Sigmoid colon (tissue), 7 donors: ENCODE results near the gene COX6B1. TPM values are rescaled to one million over a fixed set of nuclear protein-coding genes. Genes with fewer than 3 reads are reported as not detected.

Source experiments
- DNase-seq: peaks from one replicate; pipeline ENCODE4 v3.0.0-alpha.2; 2019
- H3K27ac ChIP-seq, 4 donors: fragments of 200-600 bp; sonication (generic); one replicate each; pipeline ENCODE4 v1.5.1; 2016 to 2019; ENCODE audit warnings: mild to moderate bottlenecking in 1 of 4
- H3K27me3 ChIP-seq, 3 donors: fragments of 200-600 bp; sonication (generic); one replicate each; pipeline ENCODE4 v1.5.1; 2019; ENCODE audit warnings: mild to moderate bottlenecking in 1 of 3
- H3K36me3 ChIP-seq, 4 donors: fragments of 200-600 bp; sonication (generic); one replicate each; pipeline ENCODE4 v1.5.1; 2016 to 2019
- H3K4me1 ChIP-seq, 4 donors: fragments of 200-600 bp; sonication (generic); one replicate each; pipeline ENCODE4 v1.5.1; 2017 to 2019
- H3K4me3 ChIP-seq, 4 donors: fragments of 200-600 bp; sonication (generic); one replicate each; pipeline ENCODE4 v1.5.1; 2017 to 2019; ENCODE audit warnings: mild to moderate bottlenecking in 2 of 4, moderate library complexity in 1 of 4
- H3K9me3 ChIP-seq, 4 donors: fragments of 200-600 bp in 3 of 4; sonication (generic) in 3 of 4; one replicate each; pipeline versions ENCODE4 v1.5.1 to v1.6.1; 2013 to 2019
- CTCF ChIP-seq, 4 experiments: fragments of 450-650 bp in 3 of 4; fragments of 200-600 bp in 1 of 4; IDR thresholded peaks; one replicate each; pipeline ENCODE4 v1.5.1; 2016 to 2019; ENCODE audit warnings: antibody characterized with exemption in 4 of 4, mild to moderate bottlenecking in 3 of 4, moderate library complexity in 2 of 4
- EP300 ChIP-seq, 4 donors: sonication (generic); formaldehyde crosslinking; IDR thresholded peaks; one replicate each; pipeline ENCODE4 v1.6.1; 2017; ENCODE audit warnings: antibody characterized with exemption in 4 of 4
- POLR2A ChIP-seq, 2 donors: fragments of 450-650 bp; IDR thresholded peaks; one replicate each; pipeline ENCODE4 v1.6.1; 2016; ENCODE audit warnings: antibody characterized with exemption in 2 of 2, mild to moderate bottlenecking in 2 of 2, moderate library complexity in 2 of 2
- POLR2AphosphoS5 ChIP-seq, 4 donors: sonication (generic); formaldehyde crosslinking; IDR thresholded peaks; one replicate each; pipeline ENCODE4 v1.6.1; 2017; ENCODE audit warnings: antibody characterized with exemption in 4 of 4
- WGBS, 2 donors: extraction: QIAGEN DNeasy Blood & Tissue Kit; methylation state at CpG; one replicate each; pipeline ENCODE4 v1.1.7; 2013; 5-methylcytosine and 5-hydroxymethylcytosine counted together
- intact Hi-C: fragments of 100-400 bp; cut with DNase I; formaldehyde crosslinking; loops from one replicate; pipeline ENCODE4 v1.15.1; 2023
- polyA plus RNA-seq, 3 donors: library from polyadenylated mRNA; stranded (reverse); fragments of 200-250 nt; gene quantifications; one replicate each; pipeline ENCODE4 v1.2.3, GENCODE V29; 2013
- total RNA-seq, 4 donors: library from RNA; depleted of rRNA; stranded (reverse); fragments of >200 nt; gene quantifications; one replicate each; pipeline ENCODE4 v1.1.0, GENCODE V29; 2016
- donor health status: healthy with polysubstance abuse.
- donor health status: Bipolar disorder and iron deficiency.
- donor health status: healthy.

Gene COX6B1
- total and polyA plus RNA-seq, 7 donors, result 593 to 1,718 (median 780) TPM

- WGBS, 2 donors, result 94 to 97% methylated on average over 4 of the region's 4 CpGs
- intact Hi-C loops, result no loop called here
- Histone ChIP-seq H3K4me3 (no peak overlapping the region), H3K9me3 (no peaks in the 10 kb centered on the region), H3K36me3 (peaks cover 21 to 99% (median 75%) of the 10 kb centered on the region in 4 donors), H3K27ac (no peak overlapping the region), H3K4me1 (peaks cover 0 to 7% (median under 1%) of the 10 kb centered on the region in 4 donors), H3K27me3 (no peaks in the 10 kb centered on the region)
- no peak for TF ChIP-seq CTCF (IDR thresholded peaks at IDR 0.05)
- TF ChIP-seq POLR2A (IDR thresholded peaks at IDR 0.05), result no peak
- no peak for TF ChIP-seq EP300 (IDR thresholded peaks at IDR 0.05)
- TF ChIP-seq POLR2AphosphoS5 (IDR thresholded peaks at IDR 0.05), result no peak
- DNase-seq, result no peak
Observed at GRCh38 chr19:35655600-35655999, 7.5 kb downstream of the COX6B1 start.

- DNase-seq, result peak; percentile 14
- H3K27me3 ChIP-seq, result no peaks in the 10 kb centered on the region
- no peak overlapping the region for H3K27ac ChIP-seq
- H3K9me3 ChIP-seq, result no peaks in the 10 kb centered on the region
- peaks cover 21 to 100% (median 72%) of the 10 kb centered on the region in 4 donors for H3K36me3 ChIP-seq
- intact Hi-C loops, result no loop called here
- no peak overlapping the region for H3K4me3 ChIP-seq
- no peaks in the 10 kb centered on the region for H3K4me1 ChIP-seq
- TF ChIP-seq EP300 (IDR thresholded peaks at IDR 0.05) (no peak), POLR2AphosphoS5 (IDR thresholded peaks at IDR 0.05) (no peak), POLR2A (IDR thresholded peaks at IDR 0.05) (no peak), CTCF (IDR thresholded peaks at IDR 0.05) (no peak)
- WGBS, 2 donors, result 90 to 95% methylated on average over 6 of the region's 6 CpGs
Observed at GRCh38 chr19:35656700-35657099, 8.6 kb downstream of the COX6B1 start.

GRCh38 chr19:35657904-35658700 is 10.0 kb downstream of the COX6B1 start:
- Histone ChIP-seq H3K27me3 (no peaks in the 10 kb centered on the region), H3K4me1 (no peaks in the 10 kb centered on the region), H3K27ac (no peak overlapping the region), H3K4me3 (no peak overlapping the region), H3K9me3 (no peaks in the 10 kb centered on the region), H3K36me3 (peaks cover 21 to 100% (median 68%) of the 10 kb centered on the region in 4 donors)
- TF ChIP-seq CTCF (IDR thresholded peaks at IDR 0.05) (no peak), POLR2AphosphoS5 (IDR thresholded peaks at IDR 0.05) (no peak), POLR2A (IDR thresholded peaks at IDR 0.05) (no peak), EP300 (IDR thresholded peaks at IDR 0.05) (no peak)
- intact Hi-C loops, result no loop called here
- no peak for DNase-seq
- WGBS, 2 donors, result 82 to 86% methylated on average over 15 of the region's 15 CpGs

- no peak overlapping the region for H3K27ac ChIP-seq
- H3K4me1 ChIP-seq, result no peaks in the 10 kb centered on the region
- 98 to 100% methylated on average over 6 of the region's 6 CpGs for whole genome bisulfite sequencing, 2 donors
- H3K9me3 ChIP-seq, result no peaks in the 10 kb centered on the region
- intact Hi-C loops, result no loop called here
- H3K27me3 ChIP-seq, result no peaks in the 10 kb centered on the region
- TF ChIP-seq EP300 (IDR thresholded peaks at IDR 0.05), result no peak
- no peak for TF ChIP-seq POLR2AphosphoS5 (IDR thresholded peaks at IDR 0.05)
- TF ChIP-seq POLR2A (IDR thresholded peaks at IDR 0.05), result no peak
- no peak for TF ChIP-seq CTCF (IDR thresholded peaks at IDR 0.05)
- H3K36me3 ChIP-seq, result peaks cover 18 to 92% (median 33%) of the 10 kb centered on the region in 4 donors
- no peak for DNase-seq
- no peak overlapping the region for H3K4me3 ChIP-seq
Observed at GRCh38 chr19:35661995-35662340, 13.8 kb downstream of the COX6B1 start.
